Nephron (organoid): ENCODE data around the gene TAOK2.
"Not testable (repeated sequence)": the region's sequence is repeated elsewhere in the genome, so short reads cannot be mapped to it uniquely, and the experiment has no call there.

Source experiments
- H3K27ac Mint-ChIP-seq, 3 experiments: 2 replicates each; pipeline ENCODE4 v1.8.0; 2020; ENCODE audit warnings: mixed read lengths in 3 of 3, mild to moderate bottlenecking in 2 of 3, moderate library complexity in 1 of 3
- H3K27me3 Mint-ChIP-seq: 2 replicates; pipeline ENCODE4 v1.8.0; 2021; ENCODE audit warnings: low read depth, mild to moderate bottlenecking, moderate library complexity, mixed read lengths
- H3K36me3 Mint-ChIP-seq: 2 replicates; pipeline ENCODE4 v1.8.0; 2020; ENCODE audit warnings: low read depth, mixed read lengths
- H3K4me1 Mint-ChIP-seq: 2 replicates; pipeline ENCODE4 v1.8.0; 2020; ENCODE audit warnings: mixed read lengths
- H3K4me3 Mint-ChIP-seq, 3 experiments: 2 replicates each; pipeline ENCODE4 v1.8.0; 2020; ENCODE audit warnings: mild to moderate bottlenecking in 3 of 3, mixed read lengths in 3 of 3, moderate library complexity in 2 of 3
- H3K9me3 Mint-ChIP-seq: 2 replicates; pipeline ENCODE4 v1.8.0; 2020; ENCODE audit warnings: mixed read lengths
- CTCF ChIP-seq, 3 experiments: fragments of 200-600 bp; sonication (generic); IDR thresholded peaks; one replicate each; pipeline ENCODE4 v1.5.0; 2021; ENCODE audit warnings: antibody characterized with exemption in 3 of 3; ENCODE audit not compliant: unreplicated experiment in 3 of 3

Gene TAOK2

GRCh38 chr16:30007378-30007895 is 33.8 kb downstream of the TAOK2 start:
- no peak overlapping the region for H3K27ac Mint-ChIP-seq

DNA sequence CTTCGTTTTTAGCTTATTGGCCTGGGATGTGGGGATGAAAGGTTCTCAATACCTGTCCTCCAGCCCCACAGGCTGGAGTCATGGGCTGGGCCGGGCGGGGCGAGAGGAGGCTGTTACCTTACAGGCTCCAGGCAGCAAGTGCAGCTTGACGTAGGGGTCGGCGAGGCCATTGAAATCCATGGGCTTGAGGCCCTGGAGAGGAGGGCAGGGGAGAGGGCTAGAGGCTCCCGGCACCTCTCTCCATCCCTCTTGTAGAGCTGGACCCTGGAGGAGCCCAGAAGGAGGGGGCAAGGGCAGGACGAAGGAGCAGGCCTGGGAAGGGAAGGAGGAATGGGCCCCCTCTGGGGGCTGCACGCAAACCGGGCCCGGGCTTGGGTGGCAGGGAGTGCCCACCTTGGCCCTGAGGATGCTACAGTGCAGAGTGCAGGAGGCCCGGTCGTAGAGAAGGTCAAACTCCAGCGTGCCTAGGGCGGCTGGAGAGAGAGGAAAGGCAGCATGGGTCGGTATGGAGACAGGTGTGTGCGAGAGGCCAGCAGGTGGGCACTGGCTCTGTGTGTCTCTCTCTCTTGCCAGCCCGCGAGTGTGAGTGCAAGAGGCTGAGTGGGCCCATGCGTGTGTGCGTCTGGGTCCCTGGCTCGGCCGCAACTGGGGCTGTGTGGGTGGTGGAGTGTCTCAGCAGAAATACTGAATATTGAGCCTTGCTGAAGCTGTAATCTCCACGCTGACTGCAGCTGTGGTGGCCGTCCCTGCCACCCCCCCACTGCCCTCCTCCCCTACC is 35.6 kb downstream of the TAOK2 start:
- H3K36me3 Mint-ChIP-seq: no peaks in the 10 kb centered on the region
- no peak for TF ChIP-seq CTCF (IDR thresholded peaks at IDR 0.05; ENCODE audit: unreplicated experiment in 3 of 3)
- H3K27me3 Mint-ChIP-seq: peaks cover 40% of the 10 kb centered on the region
- no peaks in the 10 kb centered on the region for H3K9me3 Mint-ChIP-seq
- H3K27ac Mint-ChIP-seq: no peak overlapping the region
- H3K4me1 Mint-ChIP-seq: peaks cover 5% of the 10 kb centered on the region
- H3K4me3 Mint-ChIP-seq: peak overlapping the region; percentile 37 to 56 (median 53)

More at GRCh38 chr16:30007378-30007895, 33.8 kb downstream of the TAOK2 start:
- Mint-ChIP-seq H3K4me3 (no peak overlapping the region), H3K9me3 (no peaks in the 10 kb centered on the region), H3K36me3 (no peaks in the 10 kb centered on the region), H3K4me1 (peaks cover 5% of the 10 kb centered on the region), H3K27me3 (peaks cover 33% of the 10 kb centered on the region)
- TF ChIP-seq CTCF (IDR thresholded peaks at IDR 0.05; ENCODE audit: unreplicated experiment in 3 of 3): no peak

GRCh38 chr16:30009990-30010843 is 36.5 kb downstream of the TAOK2 start:
- Mint-ChIP-seq H3K27me3 (peaks cover 45% of the 10 kb centered on the region), H3K4me3 (peak overlapping the region; percentile 65 to 72 (median 70)), H3K9me3 (no peaks in the 10 kb centered on the region), H3K4me1 (peaks cover 5% of the 10 kb centered on the region), H3K36me3 (no peaks in the 10 kb centered on the region), H3K27ac (no peak overlapping the region)
- no peak for TF ChIP-seq CTCF (IDR thresholded peaks at IDR 0.05; ENCODE audit: unreplicated experiment in 3 of 3)

DNA sequence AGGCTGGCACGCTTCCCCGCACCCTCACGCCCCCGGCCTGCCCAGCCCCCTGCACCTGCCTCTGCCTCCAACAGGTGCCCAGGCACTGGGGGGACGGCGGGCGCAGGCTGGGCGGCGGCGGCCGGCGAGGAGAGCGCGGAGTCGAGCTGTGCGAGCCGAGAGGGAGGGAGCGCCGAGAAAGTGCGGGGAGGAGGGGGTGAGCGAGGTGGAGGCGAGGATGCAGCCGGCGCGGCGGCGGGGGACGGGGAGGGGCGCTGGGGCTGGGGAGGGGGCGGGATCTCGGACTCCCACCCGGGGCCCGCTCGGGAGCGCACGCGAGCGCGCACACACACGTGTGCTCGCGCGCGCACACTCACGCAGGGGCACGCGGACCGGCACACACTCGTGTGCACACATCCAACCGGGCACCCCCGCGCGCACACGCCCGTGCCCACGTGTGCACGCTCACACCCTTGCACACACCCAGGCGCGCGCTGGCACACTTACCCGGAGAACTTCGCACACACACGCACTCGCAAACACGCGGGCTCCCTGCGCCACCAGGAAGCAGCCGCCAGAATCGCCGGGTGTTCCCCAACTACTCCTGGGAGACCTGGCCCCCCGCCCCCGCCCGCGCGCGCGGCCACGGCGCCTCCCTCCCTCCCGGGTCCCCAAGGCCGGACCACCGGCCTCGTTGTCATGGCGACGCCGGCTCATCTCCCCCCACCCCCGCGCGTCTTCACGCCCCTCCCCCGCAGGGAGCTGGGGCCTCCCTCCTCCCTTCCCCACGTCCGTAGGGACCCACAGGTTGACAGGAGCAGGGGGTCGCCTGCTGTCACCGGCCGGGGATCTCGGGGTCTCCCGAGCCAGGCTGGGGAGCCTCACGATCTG is 37.4 kb downstream of the TAOK2 start, which contains the start of gene DOC2A:
Gene DOC2A (minus strand): TSS at position 184 of the 870 bp plus-strand sequence. CDS start 805 bp downstream, outside the sequence.
- H3K36me3 Mint-ChIP-seq: no peaks in the 10 kb centered on the region
- no peaks in the 10 kb centered on the region for H3K9me3 Mint-ChIP-seq
- H3K27me3 Mint-ChIP-seq: peaks cover 45% of the 10 kb centered on the region
- H3K27ac Mint-ChIP-seq: no peak within 1 kb of the TSS
- H3K4me3 Mint-ChIP-seq: peak within 1 kb of the TSS; percentile 84 to 88 (median 87)
- TF ChIP-seq CTCF (IDR thresholded peaks at IDR 0.05; ENCODE audit: unreplicated experiment in 3 of 3): no peak
- H3K4me1 Mint-ChIP-seq: peaks cover 5% of the 10 kb centered on the region

DNA sequence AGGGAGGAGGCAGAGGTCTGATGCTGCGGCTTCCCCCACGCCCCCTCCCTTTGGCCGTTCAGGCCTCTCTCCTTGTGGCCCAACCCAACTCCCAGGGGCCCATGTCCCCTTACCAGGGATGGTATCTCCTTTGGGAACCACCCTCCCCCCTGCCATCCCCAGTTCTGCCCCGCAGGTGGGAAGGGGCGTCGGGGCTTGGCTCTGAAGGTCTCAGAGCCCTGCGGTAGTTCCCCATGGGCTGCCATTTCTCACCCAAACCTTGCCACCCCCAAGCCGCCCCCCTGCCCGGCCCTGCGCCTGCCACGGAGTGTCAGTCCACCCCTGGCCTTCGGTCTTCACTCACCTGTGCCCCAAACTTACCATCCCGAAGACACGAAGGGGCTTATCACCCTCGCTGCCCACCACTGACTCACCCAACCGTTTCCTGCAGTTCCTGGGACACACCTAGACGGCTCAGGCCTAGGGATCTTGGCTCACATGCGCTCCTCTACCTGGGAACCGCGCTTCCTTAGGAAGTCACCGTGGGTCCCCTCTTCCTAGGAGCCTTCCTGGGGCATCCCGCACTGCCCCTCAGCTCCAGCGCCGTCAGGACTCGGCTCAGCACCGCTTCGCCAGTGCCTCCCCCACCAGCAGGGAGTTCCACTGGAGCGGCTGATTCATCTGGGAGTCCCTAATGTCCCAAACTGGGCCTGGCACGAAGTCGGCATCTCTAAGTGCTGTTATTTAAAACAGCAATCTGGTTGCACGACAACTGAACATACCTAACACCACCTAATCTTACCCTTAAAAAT is 38.2 kb downstream of the TAOK2 start:
- H3K36me3 Mint-ChIP-seq: no peaks in the 10 kb centered on the region
- H3K27ac Mint-ChIP-seq: no peak overlapping the region
- H3K4me1 Mint-ChIP-seq: peaks cover 5% of the 10 kb centered on the region
- TF ChIP-seq CTCF (IDR thresholded peaks at IDR 0.05; ENCODE audit: unreplicated experiment in 3 of 3): no peak
- peak overlapping the region; percentile 84 to 88 (median 87) for H3K4me3 Mint-ChIP-seq
- peaks cover 50% of the 10 kb centered on the region for H3K27me3 Mint-ChIP-seq
- H3K9me3 Mint-ChIP-seq: no peaks in the 10 kb centered on the region

GRCh38 chr16:30012598-30012997 is 38.9 kb downstream of the TAOK2 start:
- H3K4me3 Mint-ChIP-seq: peak overlapping the region in 2 of 3 experiments; percentile 40 to 84
- H3K9me3 Mint-ChIP-seq, H3K4me1 Mint-ChIP-seq, H3K36me3 Mint-ChIP-seq, H3K27ac Mint-ChIP-seq: not testable (repeated sequence)
- peaks cover 50% of the 10 kb centered on the region for H3K27me3 Mint-ChIP-seq

- H3K4me1 Mint-ChIP-seq, H3K9me3 Mint-ChIP-seq, H3K27ac Mint-ChIP-seq, H3K36me3 Mint-ChIP-seq: not testable (repeated sequence)
- H3K27me3 Mint-ChIP-seq: peaks cover 36% of the 10 kb centered on the region
- peak overlapping the region in 1 of 3 experiments; percentile 30 for H3K4me3 Mint-ChIP-seq
These were observed 41.8 kb downstream of the TAOK2 start for GRCh38 chr16:30015450-30015849.
